ENCODE results near the gene SPRYD7.
A peak's percentile ranks its signal among the peaks of the same experiment; 100 is the strongest.
"Not testable (repeated sequence)": the region's sequence is repeated elsewhere in the genome, so short reads cannot be mapped to it uniquely, and the experiment has no call there.

The SPRYD7 gene

DNA sequence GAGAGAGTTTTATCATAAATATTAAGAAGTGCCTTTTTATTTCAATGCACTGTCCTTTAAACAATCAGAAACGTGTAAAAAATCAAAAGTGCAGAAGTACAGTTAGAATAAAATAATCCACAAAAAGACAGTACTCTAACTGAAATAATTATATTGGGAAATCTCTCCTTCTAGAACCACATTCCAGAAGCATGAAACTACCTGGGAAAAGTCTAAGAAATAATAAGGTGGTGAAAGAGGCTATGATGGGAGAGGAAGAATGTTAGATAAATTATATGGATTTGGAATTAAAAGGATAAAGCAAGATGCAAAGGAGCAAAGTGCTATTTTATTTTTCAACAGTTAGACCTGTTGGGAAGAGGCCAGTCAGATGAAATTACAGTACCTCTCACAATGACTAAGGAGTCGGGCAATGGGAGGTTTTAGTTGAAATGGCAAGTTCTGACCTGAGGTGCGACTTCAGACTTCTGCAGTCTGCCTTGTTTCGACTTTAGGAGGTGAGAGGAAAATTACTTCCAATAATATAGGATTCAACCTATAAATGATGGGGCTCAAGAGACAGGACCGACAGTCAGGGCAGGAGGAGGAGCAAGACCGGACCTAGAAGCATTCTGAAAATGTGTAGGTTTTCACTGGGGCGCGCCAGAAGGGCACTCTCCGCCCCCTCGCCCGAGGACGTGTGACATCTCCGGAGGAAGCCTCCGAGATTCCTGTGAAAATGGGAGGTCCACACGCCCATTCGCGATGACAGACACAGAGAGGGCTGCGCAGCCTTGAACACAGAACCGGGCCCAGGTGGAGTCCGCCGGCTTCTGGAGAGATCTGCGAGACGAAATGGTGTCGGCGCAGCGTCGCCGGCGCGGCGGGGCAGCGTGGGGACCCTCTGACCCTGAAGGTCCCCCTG, 717 bp downstream of the SPRYD7 start:
- in situ Hi-C loops (cut with MboI; ENCODE audit: low pct_unique_long_range_greater_than_20kb, low sequenced_read_pairs): no loop called here

DNA sequence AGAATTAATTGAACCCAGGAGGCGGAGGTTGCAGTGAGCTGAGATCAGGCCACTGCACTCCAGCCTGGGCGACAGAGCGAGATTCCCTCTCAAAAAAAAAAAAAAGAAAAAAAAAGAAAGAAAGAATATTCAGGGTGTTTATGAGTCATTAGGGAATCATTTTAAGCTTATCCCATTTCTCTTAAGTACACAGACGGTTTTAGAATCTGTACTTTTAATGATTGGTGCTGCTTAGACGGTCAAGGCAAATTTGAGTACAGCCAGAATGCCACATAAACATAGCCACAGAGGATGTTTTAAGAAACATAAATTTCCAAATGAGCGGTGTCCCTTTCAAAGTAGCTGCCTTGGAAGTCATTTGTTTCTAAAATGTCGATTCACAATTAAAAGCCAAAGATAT, 2.6 kb downstream of the SPRYD7 start:
- in situ Hi-C loops (cut with MboI; ENCODE audit: low pct_unique_long_range_greater_than_20kb, low sequenced_read_pairs): no loop called here
- no peak for DNase-seq

More for the DNA sequence above, 717 bp downstream of the SPRYD7 start:
- DNase-seq: peak; percentile 66

DNA sequence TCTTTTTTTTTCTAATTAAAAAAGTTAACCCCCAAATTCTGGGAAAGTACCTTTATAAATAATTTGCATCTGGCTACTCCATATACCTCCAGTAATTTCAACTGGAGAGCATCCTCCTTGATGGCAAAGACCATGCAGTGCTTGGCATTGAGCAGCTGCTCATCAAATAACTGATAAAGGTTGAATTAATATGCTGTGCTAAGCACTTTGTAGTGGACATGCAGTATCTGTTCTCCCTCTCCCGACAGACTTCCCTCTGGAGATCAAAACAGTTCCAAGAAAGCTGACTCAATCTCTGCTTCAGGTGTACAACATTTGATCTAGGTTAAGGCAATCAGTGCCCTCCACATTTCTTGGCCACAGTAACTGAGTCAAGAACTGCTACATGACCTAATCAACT, 3.3 kb downstream of the SPRYD7 start:
- no peak for DNase-seq

DNA sequence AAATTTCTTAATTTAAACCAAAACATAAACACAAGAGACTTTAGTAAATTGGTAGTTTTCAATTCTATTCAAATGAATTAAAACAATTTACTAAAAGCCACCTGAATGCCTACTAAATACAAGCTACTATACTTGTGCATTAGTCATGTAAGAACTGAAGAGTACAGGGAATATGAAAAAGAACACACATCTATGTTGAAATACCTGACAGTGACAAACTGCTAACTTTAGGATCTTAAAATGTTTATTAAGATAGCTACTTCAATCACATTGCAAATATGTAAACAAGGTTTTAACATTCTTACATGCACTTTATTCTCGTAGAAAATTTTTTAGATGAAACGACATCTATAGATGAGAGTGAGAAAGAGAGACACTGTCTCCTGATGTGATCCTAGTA, 4.1 kb downstream of the SPRYD7 start:
- in situ Hi-C loops (cut with MboI; ENCODE audit: low pct_unique_long_range_greater_than_20kb, low sequenced_read_pairs): no loop called here

More for the DNA sequence above, 3.3 kb downstream of the SPRYD7 start:
- in situ Hi-C loops (cut with MboI; ENCODE audit: low pct_unique_long_range_greater_than_20kb, low sequenced_read_pairs): no loop called here

DNA sequence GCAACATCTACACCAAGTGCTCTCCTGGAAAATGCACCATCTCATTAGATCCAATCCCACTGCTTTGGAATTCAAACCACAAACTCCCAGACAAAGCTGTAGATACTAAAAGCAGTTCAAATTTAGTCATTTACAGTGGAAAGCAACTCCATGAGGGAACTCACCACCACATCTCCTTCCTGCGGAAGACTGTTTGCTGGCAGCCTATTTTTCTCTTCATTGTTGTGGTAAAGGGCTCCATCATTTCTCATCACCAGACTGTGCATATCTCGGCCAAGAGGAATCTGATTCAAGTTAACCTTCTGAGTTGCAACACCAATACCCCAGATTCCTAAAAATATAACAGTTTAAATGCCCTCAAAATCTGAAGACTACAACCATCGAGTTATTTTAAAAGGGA, 8.4 kb downstream of the SPRYD7 start:
- in situ Hi-C loops (cut with MboI; ENCODE audit: low pct_unique_long_range_greater_than_20kb, low sequenced_read_pairs): no loop called here
- DNase-seq: no peak

More for the DNA sequence above, 4.1 kb downstream of the SPRYD7 start:
- no peak for DNase-seq

DNA sequence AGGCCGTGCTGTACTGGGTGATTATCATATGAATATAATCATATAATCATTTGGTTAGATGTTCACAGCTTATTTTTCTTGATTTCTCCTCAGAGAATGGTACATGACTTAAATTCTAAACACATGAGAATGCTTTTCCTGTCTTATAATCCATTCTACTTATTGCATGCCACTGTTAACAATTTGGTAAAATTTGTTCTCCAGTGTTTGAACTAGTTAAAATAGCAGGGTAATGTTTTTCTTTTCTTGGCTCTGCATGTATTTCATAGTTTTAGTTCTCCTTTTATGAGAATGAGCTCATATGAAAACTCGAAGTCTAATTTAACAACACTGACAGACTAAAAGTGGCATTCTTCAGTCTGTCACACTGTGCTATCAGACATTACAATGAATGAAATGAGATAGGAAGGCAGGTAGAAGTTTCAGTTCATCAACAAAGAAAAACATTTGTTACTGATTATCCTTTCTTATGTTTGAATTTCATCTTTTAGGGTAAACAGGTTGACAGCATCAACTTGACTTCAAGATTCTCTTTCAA, 10.2 kb downstream of the SPRYD7 start:
- DNase-seq: no peak
- in situ Hi-C loops (cut with MboI; ENCODE audit: low pct_unique_long_range_greater_than_20kb, low sequenced_read_pairs): no loop called here

DNA sequence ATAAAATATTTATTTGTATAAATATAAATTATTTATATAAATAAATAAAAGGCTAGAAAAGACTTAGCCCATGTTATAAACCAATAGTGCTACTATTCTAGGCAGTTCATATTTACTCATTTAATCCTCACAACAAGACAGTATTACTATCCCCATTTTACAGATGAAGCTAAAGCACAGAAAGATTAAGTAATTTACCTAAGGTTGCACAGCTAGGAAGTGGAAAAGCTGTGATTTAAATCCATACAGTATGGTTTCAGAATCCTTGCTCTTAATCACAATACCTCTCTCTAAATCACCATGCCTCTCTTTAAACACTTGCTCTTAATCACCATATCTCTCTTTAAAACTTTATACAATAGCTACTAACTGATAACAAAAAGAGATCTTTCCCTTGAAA, 13.8 kb downstream of the SPRYD7 start:
- in situ Hi-C loops (cut with MboI; ENCODE audit: low pct_unique_long_range_greater_than_20kb, low sequenced_read_pairs): no loop called here
- no peak for DNase-seq

DNA sequence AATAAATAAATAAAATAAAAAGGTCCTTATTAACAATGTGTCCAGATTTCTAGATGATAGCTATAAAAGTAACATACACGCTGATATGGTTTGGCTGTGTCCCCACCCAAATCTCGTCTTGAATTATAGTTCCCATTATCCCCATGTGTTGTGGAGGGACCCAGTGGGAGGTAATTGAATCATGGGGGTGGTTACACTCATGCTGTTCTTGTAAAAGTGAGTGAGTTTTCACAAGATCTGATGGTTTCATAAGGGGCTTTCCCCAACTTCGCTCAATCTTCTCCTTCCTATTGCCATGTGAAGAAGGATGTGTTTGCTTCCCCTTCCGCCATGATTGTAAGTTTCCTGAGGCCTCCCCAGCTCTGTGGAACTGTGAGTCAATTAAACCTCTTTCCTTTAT, 15.2 kb downstream of the SPRYD7 start:
- in situ Hi-C loops (cut with MboI; ENCODE audit: low pct_unique_long_range_greater_than_20kb, low sequenced_read_pairs); DNase-seq: not testable (repeated sequence)

DNA sequence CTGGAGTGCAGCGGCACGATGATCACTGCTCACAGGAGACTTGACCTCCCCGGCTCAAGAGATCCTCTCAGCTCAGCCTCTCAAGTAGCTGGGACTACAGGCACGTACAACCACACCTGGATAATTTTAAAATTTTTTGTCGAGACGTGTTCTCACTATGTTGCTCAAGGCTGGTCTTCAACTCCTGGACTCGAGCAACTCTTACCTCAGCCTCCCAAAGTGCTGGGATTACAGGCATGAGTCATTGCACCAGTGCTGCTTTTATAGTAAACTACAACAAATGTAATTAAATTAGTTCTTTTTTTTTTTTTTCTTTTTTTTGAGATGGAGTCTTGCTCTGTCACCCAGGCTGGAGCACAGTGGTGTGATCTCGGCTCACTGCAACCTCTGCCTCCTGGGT, 18.0 kb downstream of the SPRYD7 start:
- DNase-seq; in situ Hi-C loops (cut with MboI; ENCODE audit: low pct_unique_long_range_greater_than_20kb, low sequenced_read_pairs): not testable (repeated sequence)

DNA sequence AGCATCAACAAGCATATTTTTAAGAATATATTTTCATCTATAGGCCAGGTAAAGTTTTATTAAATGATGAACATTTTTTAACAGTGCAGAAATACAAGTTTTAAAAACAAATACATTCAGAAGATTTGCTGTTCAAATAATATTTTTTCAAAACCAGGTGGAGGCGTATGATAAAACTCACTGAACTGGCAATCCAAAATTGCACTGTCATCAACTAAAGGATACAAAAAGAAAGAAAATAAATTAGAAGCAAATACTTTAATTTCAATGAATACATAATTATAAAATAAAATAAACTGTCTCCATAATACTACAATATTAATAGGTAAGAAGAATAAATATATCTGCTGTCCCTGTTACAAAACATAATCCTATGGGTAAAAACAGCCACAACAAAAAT, 21.2 kb downstream of the SPRYD7 start:
- DNase-seq: no peak
- in situ Hi-C loops (cut with MboI; ENCODE audit: low pct_unique_long_range_greater_than_20kb, low sequenced_read_pairs): no loop called here

DNA sequence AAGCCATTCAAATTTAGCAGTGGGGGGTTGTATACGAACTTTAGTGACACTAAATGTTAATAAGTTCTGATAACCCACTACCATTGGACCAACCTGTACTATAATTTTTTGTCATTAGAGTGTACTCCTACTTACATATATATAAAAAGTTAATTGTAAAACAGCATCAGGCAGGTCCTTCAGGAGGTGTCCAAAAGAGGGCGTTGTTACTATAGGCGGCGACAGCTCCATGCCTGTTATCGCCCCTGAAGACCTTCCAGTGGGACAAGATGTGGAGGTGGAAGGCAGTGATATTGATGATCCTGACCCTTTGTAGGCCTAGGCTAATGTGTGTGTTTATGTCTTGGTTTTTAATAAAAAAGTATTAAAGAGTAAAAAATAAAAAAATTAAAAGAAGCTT, 27.5 kb downstream of the SPRYD7 start:
- in situ Hi-C loops (cut with MboI; ENCODE audit: low pct_unique_long_range_greater_than_20kb, low sequenced_read_pairs): no loop called here

DNA sequence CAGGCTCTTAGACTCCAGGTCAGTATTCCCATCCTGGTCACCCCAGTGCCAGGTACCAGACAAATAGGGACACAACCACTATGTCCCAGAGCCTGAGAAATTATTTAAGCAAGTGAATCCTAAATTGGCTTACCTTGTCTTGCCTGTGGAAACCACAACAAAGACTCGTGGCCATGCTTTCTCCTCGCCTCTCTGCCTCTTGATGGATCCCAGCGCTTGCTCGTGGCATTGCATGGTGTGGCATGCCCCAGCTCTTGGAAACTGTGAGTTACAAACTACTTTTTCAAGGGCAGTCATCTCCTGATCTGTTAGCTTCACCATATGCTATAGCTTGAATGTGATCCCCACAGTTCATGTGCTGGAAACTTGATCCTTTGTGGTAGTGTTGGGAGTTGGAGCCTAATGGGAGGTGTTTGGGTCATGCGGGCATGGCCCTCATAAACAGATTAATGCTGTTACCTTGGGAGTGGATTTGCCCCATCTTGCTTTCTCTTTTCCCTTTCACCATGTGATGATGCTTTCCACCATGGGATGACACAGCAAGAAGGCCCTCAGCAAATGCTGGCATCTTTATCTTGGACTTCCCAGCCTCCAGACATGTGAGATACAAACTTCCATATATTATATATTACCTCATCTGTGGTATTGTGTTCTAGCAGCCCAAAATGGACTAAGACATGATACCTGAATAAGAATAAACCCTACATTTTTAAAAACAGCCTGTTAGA, 31.2 kb downstream of the SPRYD7 start:
- in situ Hi-C loops (cut with MboI; ENCODE audit: low pct_unique_long_range_greater_than_20kb, low sequenced_read_pairs): no loop called here
- no peak for DNase-seq

More for the DNA sequence above, 27.5 kb downstream of the SPRYD7 start:
- DNase-seq: peak; percentile 11

DNA sequence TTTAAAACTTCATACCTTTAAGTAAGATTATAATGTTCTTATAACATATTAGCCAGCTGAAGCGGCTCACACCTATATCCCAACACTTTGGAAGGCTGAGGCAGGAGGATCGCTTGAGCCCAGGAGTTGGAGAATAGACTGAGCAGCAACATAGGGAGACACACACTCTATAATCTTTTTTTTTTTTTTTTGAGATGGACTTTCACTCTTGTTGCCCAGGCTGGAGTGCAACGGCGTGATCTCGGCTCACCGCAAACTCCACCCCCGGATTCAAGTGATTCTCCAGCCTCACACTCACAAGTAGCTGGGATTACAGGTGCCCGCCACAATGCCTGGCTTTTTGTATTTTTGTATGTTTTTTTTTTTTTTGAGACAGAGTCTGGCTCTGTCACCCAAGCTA, 37.3 kb downstream of the SPRYD7 start:
- DNase-seq: no peak
- in situ Hi-C loops (cut with MboI; ENCODE audit: low pct_unique_long_range_greater_than_20kb, low sequenced_read_pairs): no loop called here

DNA sequence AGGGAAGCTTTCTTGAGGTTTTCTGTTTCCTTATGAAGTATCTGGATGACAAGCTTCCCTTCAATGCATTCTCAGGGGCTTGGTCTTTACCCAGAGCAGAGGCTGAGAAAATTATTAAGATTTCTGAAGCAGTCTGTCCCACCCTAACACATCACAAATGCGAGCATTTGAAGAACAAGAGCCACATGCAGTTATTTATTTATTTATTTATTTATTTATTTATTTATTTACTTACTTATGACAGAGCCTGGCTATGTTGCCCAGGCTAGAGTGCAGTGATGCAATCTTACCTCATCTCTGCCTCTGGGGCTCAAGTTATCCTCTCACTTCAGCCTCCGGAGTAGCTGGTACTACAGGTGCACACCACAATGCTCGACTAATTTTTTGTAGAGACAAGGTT, 38.4 kb downstream of the SPRYD7 start:
- in situ Hi-C loops (cut with MboI; ENCODE audit: low pct_unique_long_range_greater_than_20kb, low sequenced_read_pairs): no loop called here

DNA sequence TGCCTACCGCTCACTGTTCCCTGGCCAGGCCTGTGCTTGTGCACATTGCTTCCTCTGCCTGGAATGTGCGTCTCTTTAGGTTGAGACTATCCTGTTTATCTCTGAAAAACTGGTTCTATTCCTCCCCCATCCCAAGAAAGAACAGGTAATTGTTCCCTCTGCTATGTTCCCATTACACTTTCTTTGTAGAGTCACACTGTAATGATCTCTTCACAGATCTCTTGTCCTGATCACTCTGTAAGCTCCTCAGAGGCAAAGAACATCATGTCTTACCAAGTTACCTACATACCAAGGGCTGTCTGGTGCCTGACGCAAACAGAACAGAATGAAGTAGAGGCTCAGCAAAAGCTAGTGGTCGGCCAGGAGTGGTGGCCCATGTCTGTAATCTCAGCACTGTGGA, 40.3 kb downstream of the SPRYD7 start:
- in situ Hi-C loops (cut with MboI; ENCODE audit: low pct_unique_long_range_greater_than_20kb, low sequenced_read_pairs): no loop called here
- no peak for DNase-seq

More for the DNA sequence above, 38.4 kb downstream of the SPRYD7 start:
- DNase-seq: no peak

DNA sequence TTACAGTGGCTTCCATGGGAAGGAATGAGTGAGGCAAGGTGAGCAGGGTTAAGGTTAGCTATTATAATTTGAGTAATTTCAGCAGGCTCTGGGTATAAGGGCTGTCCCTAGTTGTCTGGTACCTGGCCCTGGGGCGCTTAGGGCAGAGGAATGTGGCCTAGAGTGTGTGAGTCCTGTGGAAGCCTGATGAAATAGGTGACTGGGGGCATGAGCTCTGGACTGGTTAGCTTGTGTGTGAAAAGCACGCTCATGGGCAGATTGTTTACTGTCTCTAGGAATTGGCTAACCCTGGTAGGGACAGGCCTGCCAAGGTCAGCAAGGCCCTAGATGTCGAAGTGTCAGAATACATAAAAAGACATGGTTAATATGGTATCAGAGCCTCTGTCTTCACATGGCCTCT, 42.5 kb downstream of the SPRYD7 start:
- no peak for DNase-seq
- in situ Hi-C loops (cut with MboI; ENCODE audit: low pct_unique_long_range_greater_than_20kb, low sequenced_read_pairs): no loop called here

DNA sequence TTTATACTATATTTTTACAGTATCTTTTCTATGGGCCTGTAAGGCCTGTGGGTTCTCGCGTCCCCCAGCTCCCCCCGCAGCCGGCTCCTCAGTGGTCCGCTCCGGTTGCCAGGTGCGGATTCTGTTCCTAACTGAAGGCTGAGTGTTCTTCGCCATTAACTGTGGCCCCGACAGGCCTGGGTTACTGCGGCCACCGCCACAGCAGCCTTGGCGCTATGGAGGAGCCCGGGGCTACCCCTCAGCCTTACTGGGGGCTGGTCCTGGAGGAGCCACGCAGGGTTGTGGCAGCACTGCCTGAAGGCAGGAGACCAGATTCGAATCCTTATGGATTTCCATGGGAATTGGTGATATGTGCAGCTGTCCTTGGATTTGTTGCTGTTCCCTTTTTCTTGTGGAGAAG, 45.8 kb downstream of the SPRYD7 start:
- in situ Hi-C loops (cut with MboI; ENCODE audit: low pct_unique_long_range_greater_than_20kb, low sequenced_read_pairs): no loop called here
- DNase-seq: no peak

DNA sequence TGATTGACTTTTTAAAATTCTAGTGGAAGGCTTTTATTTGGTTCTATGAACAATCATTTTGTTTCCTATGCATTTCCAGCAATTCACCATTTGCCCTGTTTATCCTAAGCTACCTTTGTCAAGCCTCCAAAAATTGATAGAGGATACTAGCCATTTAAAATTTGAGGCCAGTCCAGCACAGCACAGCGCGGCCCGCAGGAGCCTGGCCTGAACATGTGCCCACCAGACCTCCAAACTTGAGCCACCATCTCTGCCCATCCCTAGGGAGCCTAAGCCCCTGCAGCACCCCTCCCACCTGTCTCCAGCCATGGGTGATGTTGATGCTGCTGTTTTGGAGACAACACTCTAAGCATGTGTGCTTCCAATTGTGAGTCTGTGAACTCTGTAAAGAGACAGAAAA, 57.5 kb downstream of the SPRYD7 start:
- DNase-seq: no peak
- in situ Hi-C loops (cut with MboI; ENCODE audit: low pct_unique_long_range_greater_than_20kb, low sequenced_read_pairs): no loop called here

DNA sequence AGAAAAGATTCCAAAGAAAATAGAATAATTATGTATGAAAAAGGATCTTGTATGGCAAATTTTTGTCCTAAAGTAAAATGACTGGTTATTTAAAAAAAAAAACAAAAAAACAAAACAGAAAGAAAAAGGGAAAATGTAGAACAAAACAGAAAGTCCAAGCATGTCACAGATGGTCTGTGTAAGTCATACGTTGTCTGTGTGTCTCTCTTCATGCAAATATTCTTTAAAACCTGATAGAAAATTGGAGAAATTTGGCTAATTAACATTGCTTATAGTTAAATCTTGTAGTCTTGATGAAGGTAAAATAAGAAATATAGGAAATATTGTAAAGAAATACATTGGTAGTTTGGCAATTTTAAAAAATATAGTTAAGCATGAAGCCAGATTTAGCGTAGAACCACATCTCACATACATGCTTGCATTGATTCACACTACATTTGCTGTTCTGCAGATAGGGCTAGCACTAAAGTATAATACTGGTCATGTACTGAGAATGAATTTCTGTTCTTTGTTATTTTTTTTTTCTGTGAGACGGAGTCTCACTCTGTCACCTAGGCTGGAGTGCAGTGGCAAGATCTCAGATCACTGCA, 58.4 kb downstream of the SPRYD7 start:
- in situ Hi-C loops (cut with MboI; ENCODE audit: low pct_unique_long_range_greater_than_20kb, low sequenced_read_pairs): no loop called here
- DNase-seq: peak; percentile 38

DNA sequence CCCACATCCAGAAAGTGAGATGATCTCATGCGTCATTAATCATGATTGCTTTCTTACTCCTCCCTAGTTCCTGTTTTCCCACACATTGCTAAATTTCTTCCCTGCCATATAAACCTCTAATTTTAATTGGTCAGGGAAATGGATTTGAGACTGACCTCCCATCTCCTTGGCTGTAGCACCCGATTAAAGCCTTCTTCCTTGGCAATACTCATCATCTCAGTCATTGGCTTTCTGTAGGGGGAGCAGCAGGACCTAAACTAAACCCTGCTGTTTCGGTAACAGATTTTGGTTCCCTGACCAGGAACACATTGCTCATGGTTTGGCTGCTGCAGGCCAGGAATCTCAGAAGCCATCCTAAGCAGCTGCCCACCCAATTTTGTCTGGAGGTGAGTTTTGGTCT, 61.7 kb downstream of the SPRYD7 start:
- in situ Hi-C loops (cut with MboI; ENCODE audit: low pct_unique_long_range_greater_than_20kb, low sequenced_read_pairs): no loop called here
- DNase-seq: no peak
